IMR-90 (cell line): Measurements from ENCODE around the gene UFSP1. TPM values are rescaled to one million over a fixed set of nuclear protein-coding genes. Genes with fewer than 3 reads are reported as not detected.

ENCODE experiments used
- ATAC-seq: fragments of 200-7000 bp; cut with Tn5 transposase; 2 replicates; pipeline ENCODE4 v1.9.1; 2020; ENCODE audit warnings: low read depth, mild to moderate bottlenecking, moderate library complexity
- BruUV-seq: library from RNA; stranded (reverse); fragments of 400-500 nt; replicated peaks from 2 replicates; lab custom pipeline; 2021; lab: Mats Ljungman, UMichigan
- CTCF ChIA-PET: fragments of 300-600 bp; formaldehyde crosslinking; extraction: SDS; loops from one replicate; lab custom pipeline; 2021; ENCODE audit warnings: antibody characterized with exemption; lab: Yijun Ruan, JAX
- POLR2A ChIA-PET: fragments of 300-600 bp; sonication (Branson Sonifier 250); formaldehyde crosslinking; loops from one replicate; lab custom pipeline; 2022; ENCODE audit warnings: antibody characterized with exemption; ENCODE audit not compliant: unreplicated experiment; lab: Charles Lee
- DNase-seq: peaks from one replicate; pipeline ENCODE4 v3.0.0; 2013
- H2AFZ ChIP-seq: replicated peaks from 2 replicates; pipeline ENCODE3; 2013; ENCODE audit warnings: low read length, mild to moderate bottlenecking; ENCODE audit not compliant: poor library complexity
- H2AK5ac ChIP-seq: 2 replicates; pipeline ENCODE4 v1.6.1; 2013; ENCODE audit warnings: low read depth, low read length, inconsistent platforms
- H2AK9ac ChIP-seq: replicated peaks from 2 replicates; pipeline ENCODE3; 2013; ENCODE audit warnings: mild to moderate bottlenecking, low read depth, low read length, moderate library complexity; ENCODE audit not compliant: poor library complexity
- H2BK120ac ChIP-seq: 2 replicates; pipeline ENCODE4 v1.6.1; 2013; ENCODE audit warnings: low read depth, low read length, inconsistent platforms
- H2BK15ac ChIP-seq: 3 replicates; pipeline ENCODE4 v1.6.1; 2013; ENCODE audit warnings: low read depth, low read length, inconsistent platforms
- H2BK20ac ChIP-seq: 2 replicates; pipeline ENCODE4 v1.6.1; 2013; ENCODE audit warnings: low read depth, mild to moderate bottlenecking, inconsistent platforms, low read length, moderate library complexity
- H2BK5ac ChIP-seq: 2 replicates; pipeline ENCODE4 v1.6.1; 2013; ENCODE audit warnings: mild to moderate bottlenecking, low read depth, low read length, inconsistent platforms; ENCODE audit not compliant: poor library complexity, severe bottlenecking
- H3K14ac ChIP-seq: replicated peaks from 2 replicates; pipeline ENCODE4 v1.6.1; 2013; ENCODE audit warnings: low read depth, low read length, inconsistent platforms
- H3K18ac ChIP-seq: 2 replicates; pipeline ENCODE4 v1.6.1; 2013; ENCODE audit warnings: low read depth, low read length, control low read depth
- H3K23ac ChIP-seq: 2 replicates; pipeline ENCODE4 v1.6.1; 2013; ENCODE audit warnings: low read depth, low read length, inconsistent platforms
- H3K27ac ChIP-seq: 2 replicates; pipeline ENCODE4 v1.5.1; 2013; ENCODE audit warnings: mild to moderate bottlenecking, control low read depth, low read length; ENCODE audit not compliant: insufficient read depth
- H3K27me3 ChIP-seq: 2 replicates; pipeline ENCODE4 v1.6.1; 2013; ENCODE audit warnings: low read length; ENCODE audit not compliant: control insufficient read depth, insufficient read depth
- H3K36me3 ChIP-seq: 2 replicates; pipeline ENCODE4 v1.6.1; 2013; ENCODE audit warnings: low read length, mixed read lengths; ENCODE audit not compliant: control insufficient read depth, insufficient read depth
- H3K4ac ChIP-seq: 2 replicates; pipeline ENCODE4 v1.6.1; 2013; ENCODE audit warnings: low read depth, low read length, inconsistent platforms
- H3K4me1 ChIP-seq: 2 replicates; pipeline ENCODE4 v1.6.1; 2013; ENCODE audit warnings: low read length, mixed read lengths; ENCODE audit not compliant: control insufficient read depth, insufficient read depth
- H3K4me2 ChIP-seq: 2 replicates; pipeline ENCODE4 v1.6.1; 2013; ENCODE audit warnings: low read depth, mild to moderate bottlenecking, control low read depth, low read length, moderate library complexity
- H3K4me3 ChIP-seq: 2 replicates; pipeline ENCODE4 v1.5.1; 2013; ENCODE audit warnings: low read depth, mild to moderate bottlenecking, control low read depth, low read length, moderate library complexity; ENCODE audit not compliant: insufficient read depth
- H3K56ac ChIP-seq: 2 replicates; pipeline ENCODE4 v1.6.1; 2013; ENCODE audit warnings: low read length, inconsistent platforms; ENCODE audit not compliant: insufficient read depth; ENCODE audit errors: extremely low read depth
- H3K79me1 ChIP-seq, 2 experiments: 2 replicates each; pipeline ENCODE4 v1.6.1; 2013; ENCODE audit warnings: low read length in 2 of 2, inconsistent platforms in 1 of 2, low read depth in 1 of 2
- H3K9ac ChIP-seq: 2 replicates; pipeline ENCODE4 v1.6.1; 2013; ENCODE audit warnings: low read depth, low read length, control low read depth
- H3K9me1 ChIP-seq: 2 replicates; pipeline ENCODE4 v1.6.1; 2013; ENCODE audit warnings: low read length, inconsistent platforms; ENCODE audit not compliant: insufficient read depth
- H3K9me3 ChIP-seq: 2 replicates; pipeline ENCODE4 v1.6.1; 2013; ENCODE audit warnings: low read length; ENCODE audit not compliant: control insufficient read depth, insufficient read depth
- H4K20me1 ChIP-seq: 2 replicates; pipeline ENCODE4 v1.6.1; 2013; ENCODE audit warnings: low read length, inconsistent platforms; ENCODE audit not compliant: insufficient read depth
- H4K5ac ChIP-seq: 2 replicates; pipeline ENCODE4 v1.6.1; 2013; ENCODE audit warnings: mild to moderate bottlenecking, low read depth, low read length, control low read depth
- H4K8ac ChIP-seq, 2 experiments: 2 replicates each; pipeline ENCODE4 v1.6.1; 2013; ENCODE audit warnings: low read depth in 2 of 2, low read length in 2 of 2, control low read depth in 1 of 2, inconsistent platforms in 1 of 2
- H4K91ac ChIP-seq: 2 replicates; pipeline ENCODE4 v1.6.1; 2013; ENCODE audit warnings: low read depth, low read length, inconsistent platforms; ENCODE audit not compliant: insufficient read depth
- BHLHE40 ChIP-seq: fragments of 150-350 bp; IDR thresholded peaks from 2 replicates; pipeline ENCODE4 v1.6.1; 2016; ENCODE audit warnings: mild to moderate bottlenecking, low read depth, low read length
- CEBPB ChIP-seq: IDR thresholded peaks from 2 replicates; pipeline ENCODE4 v1.6.1; 2012; ENCODE audit warnings: low read depth, low read length, improper control_type of control experiment
- CHD1 ChIP-seq: IDR thresholded peaks from 2 replicates; pipeline ENCODE4 v1.6.1; 2012; ENCODE audit warnings: low read depth, low read length, improper control_type of control experiment
- CTCF ChIP-seq: conservative IDR thresholded peaks from 2 replicates; pipeline ENCODE4 v1.5.1; 2012; ENCODE audit warnings: mild to moderate bottlenecking, low read depth, low read length, improper control_type of control experiment
- ELK1 ChIP-seq: fragments of 150-350 bp; IDR thresholded peaks from 2 replicates; pipeline ENCODE4 v1.6.1; 2016; ENCODE audit warnings: low read depth, mild to moderate bottlenecking, low read length, moderate library complexity, borderline replicate concordance
- FOS ChIP-seq: fragments of 150-350 bp; IDR thresholded peaks from 2 replicates; pipeline ENCODE4 v1.6.1; 2016; ENCODE audit warnings: low read depth, low read length
- MAFK ChIP-seq: IDR thresholded peaks from 2 replicates; pipeline ENCODE4 v1.6.1; 2012; ENCODE audit warnings: low read depth, low read length, improper control_type of control experiment
- MAZ ChIP-seq: IDR thresholded peaks from 2 replicates; pipeline ENCODE4 v1.6.1; 2012; ENCODE audit warnings: low read depth, mild to moderate bottlenecking, low read length, improper control_type of control experiment, moderate library complexity, borderline replicate concordance
- MXI1 ChIP-seq: IDR thresholded peaks from 2 replicates; pipeline ENCODE4 v1.6.1; 2012; ENCODE audit warnings: low read depth, mild to moderate bottlenecking, low read length, moderate library complexity, borderline replicate concordance
- NFE2L2 ChIP-seq: fragments of 150-350 bp; IDR thresholded peaks from 2 replicates; pipeline ENCODE4 v1.6.1; 2016; ENCODE audit warnings: low read depth, mild to moderate bottlenecking, low read length
- POLR2A ChIP-seq: IDR thresholded peaks from 2 replicates; pipeline ENCODE4 v1.6.1; 2012; ENCODE audit warnings: mild to moderate bottlenecking, low read depth, low read length
- RAD21 ChIP-seq: IDR thresholded peaks from 2 replicates; pipeline ENCODE4 v1.6.1; 2012; ENCODE audit warnings: low read length, improper control_type of control experiment
- RCOR1 ChIP-seq: IDR thresholded peaks from 2 replicates; pipeline ENCODE4 v1.6.1; 2012; ENCODE audit warnings: mild to moderate bottlenecking, low read length, improper control_type of control experiment; ENCODE audit not compliant: insufficient replicate concordance
- RFX5 ChIP-seq: IDR thresholded peaks from 2 replicates; pipeline ENCODE4 v1.8.0; 2012; ENCODE audit warnings: low read depth, mild to moderate bottlenecking, low read length, moderate library complexity
- SMC3 ChIP-seq: fragments of 150-350 bp; IDR thresholded peaks from 2 replicates; pipeline ENCODE4 v1.6.1; 2016; ENCODE audit warnings: low read depth, mild to moderate bottlenecking, antibody characterized with exemption, low read length, moderate library complexity
- USF2 ChIP-seq: fragments of 150-350 bp; IDR thresholded peaks from 2 replicates; pipeline ENCODE4 v1.6.1; 2017; ENCODE audit warnings: mild to moderate bottlenecking, antibody characterized with exemption, low read length, low read depth
- WGBS, 2 experiments: methylation state at CpG; one replicate each; pipeline versions ENCODE4 v1.1.5 to v1.1.7; 2013; ENCODE audit warnings: missing lambda C conversion rate in 2 of 2; ENCODE audit not compliant: insufficient read length in 1 of 2; ENCODE audit errors: extremely low coverage in 2 of 2; 5-methylcytosine and 5-hydroxymethylcytosine counted together
- dilution Hi-C: fragments of 300-500 bp; cut with HindIII; formaldehyde crosslinking; loops from one replicate; pipeline ENCODE4 v1.14.3; 2018; ENCODE audit warnings: low sequenced_read_pairs; ENCODE audit not compliant: unreplicated experiment
- in situ Hi-C: fragments of 300-500 bp; cut with MboI; formaldehyde crosslinking; loops from 3 replicates; pipeline ENCODE4 v1.14.3; 2019; ENCODE audit warnings: low sequenced_read_pairs, inconsistent platforms, mixed read lengths
- intact Hi-C: fragments of 100-400 bp; cut with micrococcal nuclease; formaldehyde crosslinking; loops from 2 replicates; pipeline ENCODE4 v1.10.0; 2022
- polyA plus RNA-seq, 3 experiments: library from polyadenylated mRNA; depleted of rRNA; stranded (reverse); fragments of >200 nt; gene quantifications; 2 replicates each; pipeline ENCODE4 v1.2.3, GENCODE V29; 2012; ENCODE audit warnings: low replicate concordance in 1 of 3
- total RNA-seq: library from RNA; depleted of rRNA; stranded (reverse); fragments of >200 nt; gene quantifications from 2 replicates; pipeline ENCODE4 v1.2.3, GENCODE V29; 2012

The UFSP1 gene
- total and polyA plus RNA-seq, 2 of the 4 experiments (the other 2 are of a cell fraction): 0.36 to 1.0 TPM

GRCh38 chr7:100914208-100914878 lies 24.8 kb upstream of the UFSP1 start:
- Histone ChIP-seq H2AK9ac (no peak overlapping the region), H3K9me3 (no peaks in the 10 kb centered on the region), H4K5ac (no peak overlapping the region), H3K4me1 (no peaks in the 10 kb centered on the region), H2AK5ac (no peak overlapping the region), H2AFZ (no peak overlapping the region), H2BK15ac (no peak overlapping the region), H3K27me3 (peaks cover 3% of the 10 kb centered on the region; the same call in 1 of the 2 replicates), H3K4ac (no peak overlapping the region), H3K9ac (no peak overlapping the region), H3K14ac (no peak overlapping the region), H4K8ac (no peak overlapping the region), H4K91ac (no peak overlapping the region), H3K79me1 (no peaks in the 10 kb centered on the region), H3K36me3 (no peaks in the 10 kb centered on the region), H4K20me1 (no peaks in the 10 kb centered on the region), H3K56ac (no peak overlapping the region), H3K23ac (no peak overlapping the region), H2BK5ac (no peak overlapping the region), H3K18ac (no peak overlapping the region), H3K4me3 (no peak overlapping the region), H3K4me2 (no peak overlapping the region), H3K27ac (no peak overlapping the region), H2BK20ac (no peak overlapping the region), H3K9me1 (no peaks in the 10 kb centered on the region), H2BK120ac (no peak overlapping the region)
- DNase-seq: no peak
- in situ Hi-C loops (no loop called here), dilution Hi-C loops (no loop called here), intact Hi-C loops (no loop called here)
- no TSS peak for BruUV-seq
- 58% methylated on average over 2 of the region's 15 CpGs; no CpG with 5 or more reads in 1 of the 2 experiments for WGBS, 2 experiments
- TF ChIP-seq RAD21 (no peak), RCOR1 (no peak), USF2 (no peak), NFE2L2 (no peak), SMC3 (no peak), MXI1 (no peak), ELK1 (no peak), BHLHE40 (no peak), MAZ (no peak), CTCF (no peak), CEBPB (no peak), RFX5 (no peak), POLR2A (no peak), CHD1 (no peak), MAFK (no peak), FOS (no peak)
- ChIA-PET CTCF (no interaction called here), POLR2A (no interaction called here)
- ATAC-seq: no peak
